Pons (tissue), 1 donor: ENCODE results near the gene MEGF6.

Experiments used
- DNase-seq: peaks from one replicate; pipeline ENCODE4 v3.0.0-alpha.2; 2016; ENCODE audit warnings: low spot score

MEGF6 gene

DNA sequence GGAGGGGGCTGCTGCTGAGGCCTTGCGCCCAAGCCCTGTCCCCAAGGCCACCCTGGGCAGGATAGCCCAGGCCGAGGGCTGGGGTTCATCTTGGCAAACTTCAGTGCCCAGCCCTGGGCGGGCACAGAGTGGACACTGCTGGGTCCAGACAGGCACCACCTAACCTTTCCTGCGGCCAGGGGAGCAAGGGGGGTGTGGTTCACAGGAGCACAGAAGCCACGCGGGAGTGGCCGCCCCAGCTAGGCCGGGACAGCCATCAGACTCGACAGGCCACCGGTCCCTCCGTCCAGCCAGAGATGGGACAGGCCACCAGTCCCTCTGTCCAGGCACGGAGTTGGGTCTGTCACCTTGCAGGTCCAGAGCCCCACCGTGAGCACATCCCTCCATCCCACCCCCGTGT lies 127.9 kb downstream of the MEGF6 start:
- DNase-seq = no peak

DNA sequence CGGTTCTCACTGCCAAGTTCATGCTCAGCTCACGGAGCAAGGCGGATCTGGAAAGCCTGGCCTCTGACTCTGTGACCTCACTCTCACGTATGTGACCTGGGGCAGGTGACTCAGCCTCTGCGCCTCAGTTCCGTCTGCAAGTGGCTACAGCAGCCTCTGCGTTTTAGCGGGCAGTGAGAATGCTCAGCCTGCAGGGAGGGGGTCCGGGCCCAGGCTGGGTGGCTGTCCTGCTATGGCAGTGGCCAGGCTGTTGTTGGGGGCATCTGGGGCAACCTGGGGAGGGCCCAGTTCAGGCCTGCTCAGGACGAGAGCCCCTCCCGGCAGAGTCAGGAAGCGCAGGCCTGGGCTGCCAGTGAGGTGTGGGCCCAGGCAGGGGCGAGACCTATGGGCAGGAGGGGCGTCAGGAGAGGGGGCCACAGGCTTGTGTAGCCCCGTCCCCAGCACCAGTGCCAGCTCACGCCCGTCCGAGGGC lies 128.9 kb downstream of the MEGF6 start:
- DNase-seq = no peak

DNA sequence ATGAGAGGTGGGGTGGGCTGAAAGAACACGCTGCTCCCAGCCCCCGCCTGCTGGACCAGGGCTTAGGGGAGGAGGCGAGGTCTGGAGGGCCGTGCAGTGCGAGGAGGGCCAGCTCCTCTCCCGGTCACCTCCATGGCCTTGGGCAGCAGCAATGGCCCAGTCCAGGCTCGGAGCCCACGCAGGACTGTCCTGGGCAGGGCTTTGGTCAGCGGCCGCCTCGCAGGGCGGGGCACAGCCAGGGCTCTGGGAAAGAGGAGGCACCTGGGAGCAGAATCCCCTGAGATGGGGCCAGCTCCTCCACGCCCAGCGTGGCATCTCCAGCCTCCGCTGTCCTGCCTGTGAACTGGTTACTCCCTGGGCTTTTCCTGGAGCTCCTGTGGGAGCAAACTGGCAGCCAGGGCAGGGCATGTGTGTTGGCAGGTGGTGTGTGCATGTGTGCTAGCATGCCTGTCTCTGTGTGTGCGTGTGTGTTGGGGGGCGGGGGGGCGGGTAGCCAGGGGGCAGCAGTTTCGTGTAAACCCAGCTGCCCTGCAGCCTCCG lies 129.4 kb downstream of the MEGF6 start:
- no peak for DNase-seq

DNA sequence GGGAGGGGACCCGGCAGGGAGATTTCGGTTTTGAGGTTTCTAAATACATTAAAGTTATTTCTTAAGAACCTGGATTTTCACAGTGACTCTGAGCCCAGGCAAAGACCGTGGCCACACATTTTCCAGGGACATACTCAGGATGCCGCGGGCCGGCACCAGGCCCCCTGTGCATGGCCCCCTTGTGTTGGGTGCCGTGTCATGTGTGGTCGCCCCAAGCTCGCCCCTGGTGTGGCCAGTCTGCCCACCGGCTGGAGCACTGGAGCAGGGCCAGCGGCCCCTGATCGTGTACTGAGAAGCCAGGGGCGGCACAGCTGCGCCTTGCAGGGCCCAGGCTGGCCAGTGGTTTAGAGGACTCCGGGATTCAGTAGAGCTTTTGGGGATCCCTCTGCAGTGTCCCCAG lies 130.3 kb downstream of the MEGF6 start:
- DNase-seq = no peak

DNA sequence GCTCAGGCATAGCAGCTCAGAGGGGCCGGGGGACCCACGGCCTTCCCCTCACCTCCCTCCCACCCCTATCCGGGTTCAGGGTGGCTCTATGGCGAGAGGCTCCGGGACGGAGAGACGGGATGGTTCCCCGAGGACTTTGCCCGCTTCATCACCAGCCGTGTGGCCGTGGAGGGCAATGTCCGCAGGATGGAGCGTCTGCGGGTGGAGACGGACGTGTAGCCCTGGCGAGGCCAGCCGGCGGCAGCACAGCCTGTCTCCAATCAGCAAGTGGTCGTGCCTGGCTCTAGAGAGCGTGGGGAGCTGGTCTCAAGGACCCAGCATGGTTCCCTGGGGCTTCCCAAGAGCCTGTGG lies 131.0 kb downstream of the MEGF6 start:
- no peak for DNase-seq

DNA sequence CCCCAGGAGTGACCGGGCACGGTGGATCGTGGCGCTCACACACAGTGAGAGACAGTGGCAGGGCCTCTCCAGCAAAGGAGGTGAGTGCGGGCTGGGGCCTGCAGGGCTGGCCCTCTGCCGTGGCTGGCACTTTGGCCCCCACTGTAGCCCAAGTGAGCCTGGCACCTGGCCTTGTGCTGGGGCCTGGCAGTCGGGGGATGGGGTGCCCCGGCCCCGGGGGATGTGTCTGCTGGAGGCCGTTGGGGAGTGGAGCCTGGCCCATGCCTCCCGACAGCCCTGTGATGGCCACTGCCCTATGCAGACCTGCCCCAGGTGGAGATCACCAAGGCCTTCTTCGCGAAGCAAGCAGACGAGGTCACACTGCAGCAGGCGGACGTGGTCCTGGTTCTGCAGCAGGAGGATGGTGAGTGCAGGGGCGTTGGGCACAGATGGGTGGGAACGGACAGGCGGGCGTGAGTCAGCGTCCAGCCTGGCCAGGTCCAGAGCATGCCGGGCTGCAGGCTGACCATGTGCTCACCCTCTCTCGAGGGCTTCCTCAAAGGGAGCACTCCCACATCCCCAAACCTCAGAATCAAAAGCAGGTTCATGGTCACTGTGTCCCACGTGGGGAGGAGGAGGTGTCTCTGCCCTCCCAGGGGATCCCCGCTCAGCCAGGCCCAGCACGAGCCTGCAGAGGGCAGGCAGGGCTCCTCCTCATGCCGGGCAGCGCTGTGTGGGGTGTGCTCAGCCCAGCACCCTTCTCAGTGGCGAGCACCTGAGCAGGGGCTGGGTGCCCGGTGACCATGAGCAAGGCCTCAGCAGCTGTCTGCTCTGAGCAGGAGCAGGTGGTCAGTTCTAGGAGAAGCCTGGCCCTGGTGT lies 131.6 kb downstream of the MEGF6 start:
- no peak for DNase-seq

DNA sequence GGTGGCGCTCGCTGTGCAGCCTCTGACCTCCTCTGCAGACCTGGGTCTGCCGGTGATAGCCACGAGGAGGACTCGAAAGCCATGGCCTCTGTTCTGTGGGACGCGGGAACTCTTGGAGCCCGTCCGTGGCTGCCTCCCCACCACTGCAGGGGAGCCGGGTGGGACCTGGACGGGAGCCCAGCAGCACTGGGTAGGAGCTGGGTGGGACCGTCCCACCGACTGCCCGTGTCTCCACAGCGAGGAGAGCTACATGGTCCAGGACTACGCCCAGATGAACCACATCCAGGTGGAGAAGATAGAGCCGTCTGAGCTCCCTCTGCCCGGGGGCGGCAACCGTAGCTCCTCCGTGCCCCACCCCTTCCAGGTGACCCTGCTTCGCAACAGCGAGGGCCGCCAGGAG lies 133.1 kb downstream of the MEGF6 start:
- DNase-seq = no peak

DNA sequence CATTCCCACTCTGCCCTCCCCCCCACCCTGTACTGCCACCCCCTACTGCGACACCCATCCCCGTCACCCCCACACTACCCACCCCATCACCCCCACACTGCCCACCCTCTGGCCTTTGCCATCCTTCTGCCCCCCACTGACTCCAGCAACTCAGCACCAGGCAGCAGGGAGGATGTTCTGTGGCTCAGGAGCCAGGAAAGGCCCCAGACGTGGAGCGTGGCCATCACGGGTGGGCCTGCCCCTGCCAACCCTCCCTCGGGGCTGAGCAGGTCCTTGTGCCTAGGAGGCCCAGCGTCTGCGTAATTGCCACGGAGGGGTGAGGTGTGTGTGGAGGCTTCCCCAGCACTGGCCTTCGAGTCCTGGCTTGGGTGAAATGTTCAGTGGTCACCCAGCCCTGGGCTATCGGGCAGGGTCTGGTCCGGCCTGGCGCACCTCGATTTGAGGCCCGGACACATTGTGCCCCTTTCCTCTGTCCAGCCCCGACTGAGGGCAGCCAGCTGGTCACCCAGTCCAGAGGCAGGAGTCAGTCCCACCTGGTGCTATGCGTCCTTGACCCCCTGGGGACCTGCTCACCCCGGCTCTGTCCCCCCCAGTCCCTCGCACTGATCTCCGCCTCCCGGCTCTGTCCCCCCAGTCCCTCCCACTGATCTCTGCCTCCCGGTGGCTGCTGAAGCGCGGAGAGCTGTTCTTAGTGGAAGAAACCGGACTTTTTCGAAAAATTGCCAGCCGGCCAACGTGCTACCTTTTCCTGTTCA lies 133.9 kb downstream of the MEGF6 start:
- DNase-seq = no peak

DNA sequence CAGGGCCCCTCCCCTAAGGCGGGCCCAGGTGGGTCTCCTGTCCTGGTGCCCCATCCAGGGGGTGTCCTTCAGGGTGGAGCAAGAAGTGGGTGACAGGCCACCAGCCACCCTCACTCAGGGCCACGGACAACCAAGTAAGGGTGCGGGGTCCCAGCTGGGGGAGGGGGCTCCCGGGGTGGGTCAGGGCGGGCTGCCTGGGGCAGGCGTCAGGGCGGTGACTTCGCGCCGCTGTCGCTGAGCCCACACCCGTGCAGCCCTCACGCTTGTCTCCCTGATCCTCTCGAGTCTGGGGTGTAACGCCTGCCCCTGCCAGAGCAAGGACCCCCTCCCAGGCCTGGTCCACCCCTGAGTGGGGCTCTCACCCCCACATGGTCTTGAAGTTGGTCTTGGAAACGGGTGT lies 134.6 kb downstream of the MEGF6 start:
- no peak for DNase-seq

DNA sequence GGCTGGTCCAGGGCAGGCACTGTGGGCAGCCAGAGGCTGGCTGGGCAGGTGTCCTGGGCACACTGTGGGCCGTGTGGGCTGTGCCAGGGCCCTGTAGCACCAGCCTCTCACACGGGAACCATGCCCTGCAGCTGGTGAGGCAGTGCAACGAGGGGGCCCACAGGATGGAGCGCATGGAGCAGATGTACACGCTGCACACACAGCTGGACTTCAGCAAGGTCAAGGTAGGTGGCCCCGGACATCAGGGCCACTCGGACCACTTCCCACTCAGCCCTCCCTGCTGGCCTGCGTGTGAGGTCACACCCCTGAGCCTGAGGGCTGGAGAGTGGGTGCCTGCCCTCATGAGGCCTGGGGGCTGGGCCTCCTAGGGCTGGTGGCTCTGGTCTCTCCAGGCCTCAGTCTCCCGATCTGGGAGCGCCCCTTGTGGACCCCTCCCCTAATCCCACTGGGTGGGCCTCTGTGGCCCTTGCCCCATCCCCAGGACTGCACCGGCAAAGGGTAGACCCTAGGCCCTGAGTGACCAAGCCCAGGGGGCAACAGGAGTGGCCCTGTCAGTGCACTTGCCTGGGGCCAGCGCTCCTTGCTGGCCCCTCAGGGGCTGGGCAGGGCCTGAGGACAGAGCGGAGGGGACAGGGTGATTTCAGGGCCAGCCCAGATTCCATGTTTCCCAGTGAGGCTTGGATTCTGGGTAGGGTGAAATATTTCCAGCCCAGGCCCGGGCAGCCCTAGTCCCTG lies 135.3 kb downstream of the MEGF6 start:
- no peak for DNase-seq

DNA sequence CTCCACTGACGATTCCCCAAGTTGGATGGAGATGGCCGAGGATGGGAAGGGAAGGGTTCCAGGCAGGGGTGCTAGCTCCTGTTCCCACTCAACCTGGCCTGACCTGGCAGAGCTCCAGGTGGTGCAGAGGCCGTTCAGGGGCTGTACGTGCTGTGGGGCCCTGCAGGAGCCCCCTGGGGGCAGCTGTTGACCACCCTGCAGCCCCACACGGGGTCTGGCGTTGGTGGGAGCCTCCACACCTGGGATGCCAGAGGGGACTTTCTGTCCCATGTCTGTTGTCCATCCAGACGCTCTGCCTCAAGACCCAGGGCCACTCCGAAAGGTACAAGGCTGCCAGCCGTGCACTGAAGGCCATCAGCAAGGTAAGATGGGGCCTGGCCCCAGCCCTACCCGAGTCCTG lies 136.9 kb downstream of the MEGF6 start:
- DNase-seq = no peak

DNA sequence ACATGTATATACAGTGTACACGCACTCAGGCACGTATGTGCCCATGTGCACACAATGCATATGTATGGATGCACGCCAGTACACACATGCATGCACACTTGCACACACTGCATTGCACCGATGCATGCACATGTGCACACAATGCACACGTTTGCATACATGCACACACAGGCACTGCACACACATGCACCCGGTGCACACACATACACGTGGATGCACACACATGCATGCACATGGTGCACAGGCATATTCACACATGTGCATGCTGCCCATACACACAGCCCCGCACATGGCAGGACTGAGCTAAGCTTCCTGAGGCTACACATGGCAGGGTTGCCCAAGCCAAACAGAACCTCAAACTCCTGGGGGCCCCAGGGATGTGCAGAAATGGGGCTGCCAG lies 137.3 kb downstream of the MEGF6 start:
- no peak for DNase-seq

DNA sequence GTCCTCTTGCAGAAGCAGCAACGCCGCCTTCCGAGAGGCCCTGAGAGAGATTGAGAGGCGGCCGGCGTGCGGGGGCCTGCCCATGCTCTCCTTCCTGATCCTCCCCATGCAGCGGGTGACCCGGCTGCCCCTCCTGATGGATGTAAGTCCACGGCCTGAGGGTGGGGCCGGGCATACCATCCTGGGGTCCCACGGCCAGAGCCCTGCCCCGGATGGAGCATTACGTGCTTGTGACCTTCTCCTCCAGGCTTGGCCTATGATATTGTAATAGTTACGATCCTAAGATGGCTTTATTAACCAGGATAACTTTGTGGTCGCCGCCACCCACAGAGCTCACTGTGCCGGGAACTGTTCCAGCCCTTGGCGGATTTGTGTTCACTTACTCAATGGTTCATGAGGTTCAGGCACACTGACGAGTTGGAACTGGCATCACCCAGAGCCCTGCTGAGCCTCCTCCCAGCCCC lies 137.9 kb downstream of the MEGF6 start:
- no peak for DNase-seq

DNA sequence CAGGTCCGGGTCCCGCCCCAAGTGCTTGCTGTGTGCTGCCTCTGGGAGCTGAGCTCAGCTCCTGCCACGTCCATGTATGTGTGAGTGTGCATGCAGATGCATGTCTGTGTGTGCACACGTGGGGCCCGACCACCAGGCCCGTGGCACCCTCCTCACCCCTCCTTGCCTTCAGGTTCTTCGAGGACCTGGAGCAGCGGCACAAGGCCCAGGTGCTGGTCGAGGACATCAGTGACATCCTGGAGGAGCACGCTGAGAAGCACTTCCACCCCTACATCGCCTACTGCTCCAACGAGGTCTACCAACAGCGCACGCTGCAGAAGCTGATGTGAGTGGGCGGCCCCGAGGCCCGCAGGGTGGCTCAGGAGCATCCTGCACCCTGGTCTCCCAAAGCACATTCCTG lies 138.4 kb downstream of the MEGF6 start:
- DNase-seq = no peak

DNA sequence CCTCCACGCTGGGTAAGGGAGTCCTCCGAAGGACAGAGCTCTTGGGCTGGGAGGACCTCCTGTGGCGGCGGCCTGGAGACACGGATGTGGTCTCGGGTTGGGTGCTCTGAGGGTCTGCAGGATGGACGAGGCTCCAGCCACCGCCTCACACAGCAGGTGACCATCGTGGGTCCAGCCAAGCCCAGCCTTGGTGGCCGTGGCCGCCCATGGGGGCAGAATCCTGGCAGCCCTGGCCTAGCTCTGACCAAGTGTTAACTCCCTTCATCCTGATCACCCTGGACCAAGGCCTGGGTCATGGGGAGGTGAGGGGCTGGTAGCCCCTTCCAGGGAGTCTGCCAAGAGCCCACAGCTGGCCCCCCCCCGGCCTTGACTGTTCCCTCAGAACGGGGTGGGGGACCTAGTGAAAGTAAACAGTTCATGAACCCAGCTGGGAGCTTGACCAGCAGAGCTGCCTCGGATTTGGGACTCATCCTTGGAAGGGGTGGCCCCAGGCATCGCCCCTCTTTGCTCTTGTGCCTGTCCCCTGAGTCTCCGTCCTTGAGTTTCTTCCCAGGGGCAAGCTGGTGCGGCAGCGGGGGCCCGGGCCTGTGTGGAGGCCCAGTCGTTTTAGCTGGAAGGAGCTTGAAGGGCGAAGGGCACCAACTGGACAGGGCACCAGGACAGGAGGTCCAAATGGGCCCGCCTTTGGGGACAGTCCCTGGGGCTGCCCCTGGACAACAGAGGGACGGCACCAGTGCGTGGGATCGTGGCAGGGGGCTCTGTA lies 139.0 kb downstream of the MEGF6 start:
- DNase-seq = no peak

DNA sequence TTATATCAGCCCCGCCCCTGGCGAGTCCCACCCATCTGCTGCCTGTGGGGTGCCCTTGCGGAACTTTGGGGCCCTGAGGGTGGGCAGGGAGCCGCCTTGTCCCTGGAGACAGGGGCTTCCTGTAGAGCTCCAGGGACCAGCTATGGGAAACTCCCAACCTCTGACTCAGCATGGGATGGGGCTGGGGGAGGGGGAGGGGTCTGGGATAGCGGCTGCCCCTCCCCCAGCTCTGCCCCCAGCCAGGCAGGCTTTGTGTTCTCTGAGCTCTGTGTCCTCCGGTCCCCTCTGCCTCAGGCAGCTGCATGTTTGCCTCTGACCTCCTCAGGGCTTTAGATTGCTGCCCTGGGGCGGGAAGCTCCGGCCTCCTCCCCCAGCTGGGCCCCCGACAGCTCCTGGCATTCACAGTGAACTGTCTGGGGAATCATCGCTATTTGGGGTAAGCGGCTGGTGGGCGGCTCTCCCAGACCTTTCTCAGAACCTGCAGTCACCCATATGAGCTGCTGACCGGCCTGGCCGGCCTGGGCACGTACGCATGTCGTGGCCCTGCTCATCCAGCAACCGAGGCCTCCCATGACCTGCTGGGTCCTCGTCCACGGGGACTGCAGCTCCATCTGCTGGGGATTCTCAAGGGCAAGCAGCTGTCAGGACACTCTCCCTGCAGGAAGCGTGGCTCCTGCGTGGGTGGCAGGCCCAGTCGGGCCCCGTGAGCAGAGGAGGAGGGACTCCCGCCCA lies 139.8 kb downstream of the MEGF6 start:
- DNase-seq = peak; percentile 50

DNA sequence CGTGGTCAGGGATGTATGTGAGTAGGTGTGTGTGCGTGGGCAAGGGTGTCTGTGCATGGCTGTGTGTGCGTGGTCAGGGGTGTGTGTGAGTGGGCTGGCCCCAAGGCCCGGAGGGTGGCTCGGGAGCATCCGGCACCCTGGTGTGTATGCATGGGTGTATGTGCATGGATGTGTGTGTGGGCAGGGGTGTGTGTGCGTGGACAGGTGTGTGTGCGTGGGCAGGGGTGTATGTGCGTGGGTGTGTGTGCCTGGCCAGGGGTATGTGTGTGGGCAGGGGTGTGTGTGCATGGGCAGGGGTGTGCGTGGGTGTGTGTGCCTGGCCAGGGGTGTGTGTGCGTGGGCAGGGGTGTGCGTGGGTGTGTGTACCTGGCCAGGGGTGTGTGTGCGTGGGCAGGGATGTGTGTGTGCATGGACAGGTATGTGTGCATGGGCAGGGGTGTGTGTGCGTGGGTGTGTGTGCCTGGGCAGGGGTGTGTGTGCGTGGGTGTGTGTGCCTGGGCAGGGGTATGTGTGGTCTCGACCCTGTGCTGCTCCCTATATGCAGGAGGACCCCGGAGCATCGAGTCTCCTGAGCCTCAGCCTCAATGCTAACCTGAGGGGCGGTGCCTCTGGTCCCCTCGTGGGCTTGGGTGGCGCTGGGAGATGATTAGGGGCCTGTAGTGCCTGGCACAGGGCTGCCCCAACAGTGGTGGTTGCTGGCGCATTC lies 140.5 kb downstream of the MEGF6 start:
- no peak for DNase-seq

DNA sequence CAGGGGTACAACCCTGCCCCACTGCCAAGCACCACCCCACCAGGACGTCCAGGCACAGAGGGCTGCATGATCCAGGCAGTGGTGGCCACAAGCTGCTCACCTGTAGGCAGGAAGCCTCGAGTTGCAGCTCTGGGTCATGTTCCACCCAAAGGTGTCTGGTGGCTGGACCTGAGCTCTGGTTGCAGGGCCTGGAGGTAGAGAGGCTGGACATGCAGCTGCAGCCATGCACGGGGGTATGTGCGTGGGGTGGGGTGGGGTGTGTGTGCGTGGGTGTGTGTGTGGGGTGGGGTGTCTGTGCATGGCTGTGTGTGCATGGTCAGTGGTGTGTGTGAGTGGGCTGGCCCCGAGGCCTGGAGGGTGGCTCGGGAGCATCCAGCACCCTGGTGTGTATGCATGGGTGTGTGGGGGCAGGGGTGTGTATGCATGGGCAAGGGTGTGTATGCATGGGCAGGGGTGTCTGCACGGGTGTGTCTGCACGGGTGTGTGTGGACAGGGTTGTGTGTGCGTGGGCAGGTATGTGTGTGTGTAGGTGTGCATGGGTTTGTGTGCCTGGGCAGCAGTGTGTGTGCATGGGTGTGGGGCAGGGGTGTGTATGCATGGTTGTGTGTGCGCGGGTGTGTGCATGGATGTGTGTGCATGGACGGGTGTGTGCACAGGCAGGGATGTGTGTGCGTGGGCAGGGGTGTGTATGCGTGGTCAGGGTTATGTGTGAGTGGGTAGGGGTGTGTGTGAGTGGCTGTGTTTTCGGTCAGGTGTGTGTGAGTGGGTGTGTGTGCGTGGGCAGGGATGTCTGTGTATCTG lies 141.3 kb downstream of the MEGF6 start:
- DNase-seq = no peak

DNA sequence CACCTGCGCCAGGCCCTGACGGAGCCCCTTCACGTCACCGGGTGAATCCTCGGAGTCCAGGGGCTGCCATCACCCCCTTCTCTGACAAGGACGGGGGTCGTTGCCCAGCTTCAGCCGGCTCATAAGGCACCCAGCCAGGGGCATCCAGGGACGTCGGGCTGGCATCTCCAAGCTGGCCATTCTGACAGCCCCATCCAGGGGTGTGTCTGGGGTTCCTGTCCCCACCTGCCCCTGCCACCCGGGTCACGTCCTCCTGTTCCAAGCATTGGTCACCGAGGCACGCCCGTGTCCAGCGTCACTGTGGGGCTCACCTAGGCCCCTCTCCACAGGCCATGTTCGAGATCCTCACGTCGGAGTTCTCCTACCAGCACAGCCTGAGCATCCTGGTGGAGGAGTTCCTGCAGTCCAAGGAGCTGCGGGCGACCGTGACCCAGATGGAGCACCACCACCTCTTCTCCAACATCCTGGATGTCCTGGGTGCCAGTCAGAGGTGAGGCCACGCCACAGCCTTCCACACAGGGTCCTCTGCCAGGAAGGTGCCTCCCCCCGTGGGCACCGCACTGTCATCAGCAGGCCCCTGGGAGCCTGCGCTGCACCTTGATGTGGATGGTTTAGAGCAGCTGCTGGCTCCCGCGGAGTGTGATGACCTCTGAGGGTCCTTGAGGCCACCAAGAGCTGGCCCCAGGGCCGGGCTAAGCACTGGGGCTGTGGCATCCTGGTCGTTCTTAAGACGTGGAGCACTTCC lies 142.0 kb downstream of the MEGF6 start:
- no peak for DNase-seq
